Uterus (tissue), 2 donors: Measurements from ENCODE around the gene MB.

Source experiments
- CTCF ChIP-seq, 4 experiments: fragments of 200-600 bp in 2 of 4; fragments of 450-650 bp in 2 of 4; sonication (generic) in 2 of 4; IDR thresholded peaks; one replicate each; pipeline ENCODE4 v1.5.1; 2016 to 2019; ENCODE audit warnings: antibody characterized with exemption in 4 of 4, mild to moderate bottlenecking in 2 of 4, moderate library complexity in 1 of 4
- POLR2A ChIP-seq, 2 donors: fragments of 450-650 bp; IDR thresholded peaks; one replicate each; pipeline ENCODE4 v1.6.1; 2016; ENCODE audit warnings: antibody characterized with exemption in 2 of 2, mild to moderate bottlenecking in 1 of 2, moderate library complexity in 1 of 2

DNA sequence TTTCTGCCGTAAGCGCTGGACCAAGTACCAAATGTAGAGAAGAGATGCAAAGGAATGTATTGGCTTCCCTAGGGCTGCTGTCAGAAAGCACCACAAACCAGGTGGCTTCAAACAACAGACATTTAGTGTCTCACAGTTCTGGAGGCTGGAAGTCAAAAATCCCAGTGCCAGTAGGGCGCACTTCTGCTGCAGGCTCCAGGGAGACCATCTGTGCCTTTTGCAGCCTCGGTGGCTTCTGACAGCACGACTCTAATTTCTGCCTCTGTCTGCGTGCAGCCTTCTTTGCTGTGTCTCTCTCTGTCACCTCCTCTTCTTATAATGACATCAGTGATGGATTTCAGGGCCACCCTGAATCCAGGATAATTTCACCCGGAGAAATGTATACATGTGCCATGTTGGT, 34.0 kb upstream of the MB start:
- TF ChIP-seq CTCF (IDR thresholded peaks at IDR 0.05), result no peak
- no peak for TF ChIP-seq POLR2A (IDR thresholded peaks at IDR 0.05)
